Breast epithelium (tissue), 3 donors: Measurements from ENCODE around the gene SCRT2.

Experiments used
- CTCF ChIP-seq, 3 donors: fragments of 450-650 bp; IDR thresholded peaks; one replicate each; pipeline ENCODE4 v1.5.1; 2016 to 2017; ENCODE audit warnings: antibody characterized with exemption in 3 of 3, mild to moderate bottlenecking in 3 of 3, moderate library complexity in 3 of 3
- POLR2A ChIP-seq: fragments of 450-650 bp; IDR thresholded peaks from one replicate; pipeline ENCODE4 v1.6.1; 2016; ENCODE audit warnings: antibody characterized with exemption, mild to moderate bottlenecking, moderate library complexity
- POLR2AphosphoS5 ChIP-seq, 3 donors: sonication (generic); formaldehyde crosslinking; IDR thresholded peaks; one replicate each; pipeline ENCODE4 v1.6.1; 2017; ENCODE audit warnings: antibody characterized with exemption in 3 of 3

GRCh38 chr20:687468-688203 lies 12.0 kb upstream of the SCRT2 start:
- no peak for TF ChIP-seq CTCF (IDR thresholded peaks at IDR 0.05)
- no peak for TF ChIP-seq POLR2A
- no peak for TF ChIP-seq POLR2AphosphoS5 (IDR thresholded peaks at IDR 0.05)
